Heart right ventricle (tissue), 16 donors: ENCODE results near the gene POLN. TPM values are rescaled to one million over a fixed set of nuclear protein-coding genes. Genes with fewer than 3 reads are reported as not detected.
A peak's percentile ranks its signal among the peaks of the same experiment; 100 is the strongest.

Experiments used
- ATAC-seq, 8 donors: fragments of 200-7000 bp; cut with Tn5 transposase; one replicate each; pipeline ENCODE4 v1.9.1; 2020; ENCODE audit warnings: mild to moderate bottlenecking in 8 of 8, moderate library complexity in 8 of 8, moderate number of reproducible peaks in 1 of 8
- DNase-seq, 2 donors: peaks; one replicate each; pipeline ENCODE4 v3.0.0-alpha.2; 2020
- H3K27ac ChIP-seq, 10 donors: fragments of 200-600 bp; sonication (generic) in 2 of 10; one replicate each; pipeline versions ENCODE4 v1.5.0 to v1.8.0; 2020 to 2022; ENCODE audit warnings: mild to moderate bottlenecking in 3 of 10
- H3K27me3 ChIP-seq, 7 donors: fragments of 200-600 bp; one replicate each; pipeline ENCODE4 v1.8.0; 2021 to 2022; ENCODE audit warnings: mild to moderate bottlenecking in 2 of 7
- H3K36me3 ChIP-seq, 9 donors: fragments of 200-600 bp; sonication (generic) in 1 of 9; one replicate each; pipeline versions ENCODE4 v1.5.0 to v1.8.0; 2020 to 2022; ENCODE audit warnings: mild to moderate bottlenecking in 2 of 9
- H3K4me1 ChIP-seq, 9 donors: fragments of 200-600 bp; sonication (generic) in 1 of 9; one replicate each; pipeline versions ENCODE4 v1.5.0 to v1.8.0; 2020 to 2022; ENCODE audit warnings: mild to moderate bottlenecking in 4 of 9
- H3K4me3 ChIP-seq, 10 donors: fragments of 200-600 bp; sonication (generic) in 2 of 10; one replicate each; pipeline versions ENCODE4 v1.5.0 to v1.8.0; 2020 to 2022; ENCODE audit warnings: mild to moderate bottlenecking in 7 of 10, moderate library complexity in 2 of 10
- H3K9me3 ChIP-seq, 11 donors: fragments of 200-600 bp in 10 of 11; sonication (generic) in 2 of 11; one replicate each; pipeline versions ENCODE4 v1.5.0 to v1.8.0; 2013 to 2022; ENCODE audit warnings: mild to moderate bottlenecking in 2 of 11, control low read depth in 1 of 11, moderate library complexity in 1 of 11
- WGBS, 2 donors: extraction: QIAGEN DNeasy Blood & Tissue Kit; methylation state at CpG; one replicate each; pipeline ENCODE4 v1.1.7; 2013; ENCODE audit warnings: inconsistent platforms in 1 of 2; 5-methylcytosine and 5-hydroxymethylcytosine counted together
- intact Hi-C, 10 donors: fragments of 100-400 bp; cut with DNase I; formaldehyde crosslinking; loops; one replicate each; pipeline versions ENCODE4 v1.11.1 to v1.14.2; 2022
- polyA plus RNA-seq, 2 donors: library from polyadenylated mRNA; stranded (reverse); fragments of 200-250 nt; gene quantifications; one replicate each; pipeline ENCODE4 v1.2.3, GENCODE V29; 2013
- total RNA-seq, 10 donors: library from RNA; stranded (reverse); fragmentation: NEBNext Ultra II Directional in 3 of 10; extraction: Animal tissue kit (Norgen Biotek cat#: 25700) in 3 of 10; gene quantifications; one replicate each; pipeline versions ENCODE4 v1.2.1 to v1.2.4, GENCODE V29; 2021 to 2023
- TF ChIP-seq, protein P1 (sequence below), 9 donors: fragments of 200-600 bp; sonication (generic) in 2 of 9; IDR thresholded peaks; one replicate each; pipeline versions ENCODE4 v1.5.0 to v1.8.0; 2021 to 2022; ENCODE audit warnings: antibody characterized with exemption in 9 of 9, mild to moderate bottlenecking in 5 of 9, moderate library complexity in 1 of 9
- donor health status: Arrhythmogenic right ventricular cardiomyopathy.
- donor health status: ischemic (EF 13 %, LVEDD 7.1; RV severe dilation, severe dysfunction).
- donor health status: healthy with polysubstance abuse.
- donor health status: DM: no; HTN: yes; CAD: no.
- donor health status: DM: no; HTN: no; CAD: no.
- donor health status: ischemic (EF 25% LVEDD 6.9; RV normal size, moderate dysfunction).
- donor health status: ischemic (EF 25% LVEDD 5.7; RV mildly dilated, moderate dysfunction).
- donor health status: healthy.
- donor health status: DM: yes; HTN: yes; CAD: no.
- donor health status: Ischemic cardiomyopathy.
- donor health status: ischemic (EF 35%, LVEDD 5.7; RV mildly dilated, moderate dysfunction).
- donor health status: nonischemic (EF 11% LVEDD 7.7; RV severe dilation, severe dysfunction).
- donor health status: DM: yes; HTN: yes; CAD: no.
- donor health status: PGD.
- donor health status: ischemic (EF 29% LVEDD 5.4; RV normal size, mild dysfunction).
- donor health status: nonischemic (EF 23%, LVEDD 6.1; RV moderate dilation, normal function).

Gene POLN
- total and polyA plus RNA-seq, 12 donors = 0.97 to 3.1 (median 2.1) TPM

- Histone ChIP-seq H3K27ac (no peak overlapping the region), H3K4me1 (no peaks in the 10 kb centered on the region), H3K9me3 (no peaks in the 10 kb centered on the region), H3K27me3 (peaks cover 0 to 34% (median 27%) of the 10 kb centered on the region in 7 donors), H3K4me3 (no peak overlapping the region), H3K36me3 (no peaks in the 10 kb centered on the region)
- ATAC-seq (no peak), DNase-seq (no peak)
- WGBS, 2 donors = 91 to 95% methylated on average over 15 of the region's 15 CpGs
- TF ChIP-seq, protein P1, sequence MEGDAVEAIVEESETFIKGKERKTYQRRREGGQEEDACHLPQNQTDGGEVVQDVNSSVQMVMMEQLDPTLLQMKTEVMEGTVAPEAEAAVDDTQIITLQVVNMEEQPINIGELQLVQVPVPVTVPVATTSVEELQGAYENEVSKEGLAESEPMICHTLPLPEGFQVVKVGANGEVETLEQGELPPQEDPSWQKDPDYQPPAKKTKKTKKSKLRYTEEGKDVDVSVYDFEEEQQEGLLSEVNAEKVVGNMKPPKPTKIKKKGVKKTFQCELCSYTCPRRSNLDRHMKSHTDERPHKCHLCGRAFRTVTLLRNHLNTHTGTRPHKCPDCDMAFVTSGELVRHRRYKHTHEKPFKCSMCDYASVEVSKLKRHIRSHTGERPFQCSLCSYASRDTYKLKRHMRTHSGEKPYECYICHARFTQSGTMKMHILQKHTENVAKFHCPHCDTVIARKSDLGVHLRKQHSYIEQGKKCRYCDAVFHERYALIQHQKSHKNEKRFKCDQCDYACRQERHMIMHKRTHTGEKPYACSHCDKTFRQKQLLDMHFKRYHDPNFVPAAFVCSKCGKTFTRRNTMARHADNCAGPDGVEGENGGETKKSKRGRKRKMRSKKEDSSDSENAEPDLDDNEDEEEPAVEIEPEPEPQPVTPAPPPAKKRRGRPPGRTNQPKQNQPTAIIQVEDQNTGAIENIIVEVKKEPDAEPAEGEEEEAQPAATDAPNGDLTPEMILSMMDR (IDR thresholded peaks at IDR 0.05) = no peak
- intact Hi-C loops = no loop called here
Measured at GRCh38 chr4:2066011-2066551, 175.8 kb downstream of the POLN start.

DNA sequence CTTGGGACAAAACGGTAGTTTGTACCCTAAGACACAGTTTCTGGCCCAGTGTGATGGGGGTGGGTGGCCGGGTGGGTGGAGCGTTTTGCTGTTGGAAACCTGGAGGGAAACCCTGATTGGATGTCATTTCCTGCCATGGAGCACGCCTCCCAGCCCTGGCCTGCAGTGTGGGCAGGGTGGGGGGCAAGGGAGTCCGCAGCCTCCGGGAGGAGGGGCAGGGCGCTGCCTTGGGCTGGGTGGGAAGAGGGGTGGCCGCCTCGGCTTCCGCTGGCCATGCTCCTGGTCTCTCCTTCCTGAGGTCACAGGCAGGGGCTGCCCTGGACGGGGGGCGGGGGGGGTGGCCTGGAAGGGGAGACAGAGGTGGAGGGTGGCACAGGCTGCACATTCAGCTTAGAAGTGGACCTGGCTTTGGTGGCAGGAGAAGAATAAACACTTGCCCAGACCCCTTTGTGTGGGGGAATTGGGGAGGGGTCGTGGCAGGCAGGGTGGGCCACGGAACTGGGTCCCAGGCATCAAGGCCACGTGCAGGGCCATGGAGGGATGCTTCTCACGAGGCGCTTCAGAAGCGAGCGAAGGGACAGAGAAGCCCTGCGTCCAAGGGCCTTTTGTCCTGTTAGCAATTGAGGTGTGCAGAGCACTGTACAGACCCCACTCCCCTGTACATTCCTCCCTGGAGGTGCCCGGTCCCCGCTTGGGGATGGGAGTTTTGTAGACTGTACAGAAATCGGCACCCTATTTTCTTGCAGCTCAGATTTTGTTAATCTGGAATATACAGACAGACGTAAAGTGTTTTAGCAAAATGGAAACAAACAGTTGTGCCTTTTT lies 176.6 kb downstream of the POLN start:
- no peak overlapping the region for H3K4me3 ChIP-seq
- H3K27ac ChIP-seq = no peak overlapping the region
- peaks cover under 1 to 41% (median 35%) of the 10 kb centered on the region in 7 donors for H3K27me3 ChIP-seq
- ATAC-seq = no peak
- 72 to 81% methylated on average over 24 of the region's 24 CpGs for WGBS, 2 donors
- H3K9me3 ChIP-seq = no peaks in the 10 kb centered on the region
- TF ChIP-seq, protein P1 (IDR thresholded peaks at IDR 0.05) = no peak
- DNase-seq = no peak
- peaks cover 0 to 2% (median 0%) of the 10 kb centered on the region in 9 donors for H3K4me1 ChIP-seq
- H3K36me3 ChIP-seq = no peaks in the 10 kb centered on the region
- intact Hi-C loops = no loop called here

DNA sequence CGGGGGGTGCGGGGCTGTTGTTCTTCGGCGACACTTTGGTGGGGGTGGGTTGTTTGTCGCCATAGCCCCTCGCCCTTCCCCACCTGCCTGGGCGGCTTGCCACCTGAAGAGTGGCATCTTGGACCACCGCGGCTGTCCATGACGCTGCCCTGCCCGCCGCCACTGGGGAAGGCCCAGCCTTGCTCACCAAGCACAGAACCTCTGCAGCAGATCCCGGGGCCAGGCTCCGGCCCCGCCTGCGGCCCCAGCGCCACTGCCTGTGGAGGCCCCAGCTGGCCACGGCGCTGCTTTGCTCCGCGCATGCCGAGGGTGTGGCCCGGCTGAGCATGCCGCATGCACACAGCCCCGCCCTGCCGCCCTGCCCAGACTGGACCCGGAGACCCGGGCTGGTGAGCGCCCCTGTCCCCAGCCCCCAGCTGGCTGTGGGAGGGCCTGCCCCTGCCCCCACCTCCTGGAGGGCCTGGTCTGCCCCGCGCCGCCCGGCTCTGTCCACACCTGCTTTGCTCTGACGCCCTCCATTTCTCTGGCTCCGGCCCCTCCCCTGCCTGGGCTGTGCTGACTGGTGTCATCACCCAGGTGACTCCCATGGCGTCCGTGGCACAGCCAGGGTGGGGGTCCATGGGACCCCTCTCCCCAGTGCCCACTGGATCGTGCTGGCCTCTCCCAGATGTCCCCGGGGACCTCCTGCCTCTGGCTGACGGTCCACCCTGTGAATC lies 177.5 kb downstream of the POLN start:
- no peak overlapping the region for H3K27ac ChIP-seq
- peaks cover 7 to 42% (median 36%) of the 10 kb centered on the region in 7 donors for H3K27me3 ChIP-seq
- no peaks in the 10 kb centered on the region for H3K36me3 ChIP-seq
- TF ChIP-seq, protein P1 (IDR thresholded peaks at IDR 0.05) = no peak
- peaks cover 0 to 6% (median 0%) of the 10 kb centered on the region in 9 donors for H3K4me1 ChIP-seq
- 81 to 84% methylated on average over 36 to 40 of the region's 40 CpGs for WGBS, 2 donors
- H3K4me3 ChIP-seq = no peak overlapping the region
- ATAC-seq (no peak), DNase-seq (peak in 1 of 2 donors; percentile 7)
- intact Hi-C loops = no loop called here
- H3K9me3 ChIP-seq = no peaks in the 10 kb centered on the region

- 96% methylated on average over 53 of the region's 53 CpGs for WGBS, 2 donors
- DNase-seq (peak in 1 of 2 donors; percentile 9), ATAC-seq (no peak)
- Histone ChIP-seq H3K27ac (no peak overlapping the region), H3K36me3 (no peaks in the 10 kb centered on the region), H3K4me1 (peaks cover 0 to 6% (median 0%) of the 10 kb centered on the region in 9 donors), H3K27me3 (peaks cover 7 to 35% (median 32%) of the 10 kb centered on the region in 7 donors), H3K9me3 (no peaks in the 10 kb centered on the region), H3K4me3 (no peak overlapping the region)
- intact Hi-C loops = no loop called here
- TF ChIP-seq, protein P1 (IDR thresholded peaks at IDR 0.05) = no peak
Measured at GRCh38 chr4:2063557-2064275, 178.2 kb downstream of the POLN start.
